IMR-90 (cell line): Measurements from ENCODE around the gene RAB6A. TPM values are rescaled to one million over a fixed set of nuclear protein-coding genes. Genes with fewer than 3 reads are reported as not detected.

Experiments used
- ATAC-seq: fragments of 200-7000 bp; cut with Tn5 transposase; 2 replicates; pipeline ENCODE4 v1.9.1; 2020; ENCODE audit warnings: low read depth, mild to moderate bottlenecking, moderate library complexity
- BruUV-seq: library from RNA; stranded (reverse); fragments of 400-500 nt; replicated peaks from 2 replicates; lab custom pipeline; 2021; lab: Mats Ljungman, UMichigan
- CTCF ChIA-PET: fragments of 300-600 bp; formaldehyde crosslinking; extraction: SDS; loops from one replicate; lab custom pipeline; 2021; ENCODE audit warnings: antibody characterized with exemption; lab: Yijun Ruan, JAX
- POLR2A ChIA-PET: fragments of 300-600 bp; sonication (Branson Sonifier 250); formaldehyde crosslinking; loops from one replicate; lab custom pipeline; 2022; ENCODE audit warnings: antibody characterized with exemption; ENCODE audit not compliant: unreplicated experiment; lab: Charles Lee
- DNase-seq: peaks from one replicate; pipeline ENCODE4 v3.0.0; 2013
- H2AFZ ChIP-seq: replicated peaks from 2 replicates; pipeline ENCODE3; 2013; ENCODE audit warnings: low read length, mild to moderate bottlenecking; ENCODE audit not compliant: poor library complexity
- H2AK5ac ChIP-seq: 2 replicates; pipeline ENCODE4 v1.6.1; 2013; ENCODE audit warnings: low read depth, low read length, inconsistent platforms
- H2AK9ac ChIP-seq: replicated peaks from 2 replicates; pipeline ENCODE3; 2013; ENCODE audit warnings: mild to moderate bottlenecking, low read depth, low read length, moderate library complexity; ENCODE audit not compliant: poor library complexity
- H2BK120ac ChIP-seq: 2 replicates; pipeline ENCODE4 v1.6.1; 2013; ENCODE audit warnings: low read depth, low read length, inconsistent platforms
- H2BK15ac ChIP-seq: 3 replicates; pipeline ENCODE4 v1.6.1; 2013; ENCODE audit warnings: low read depth, low read length, inconsistent platforms
- H2BK20ac ChIP-seq: 2 replicates; pipeline ENCODE4 v1.6.1; 2013; ENCODE audit warnings: low read depth, mild to moderate bottlenecking, inconsistent platforms, low read length, moderate library complexity
- H2BK5ac ChIP-seq: 2 replicates; pipeline ENCODE4 v1.6.1; 2013; ENCODE audit warnings: mild to moderate bottlenecking, low read depth, low read length, inconsistent platforms; ENCODE audit not compliant: poor library complexity, severe bottlenecking
- H3K14ac ChIP-seq: replicated peaks from 2 replicates; pipeline ENCODE4 v1.6.1; 2013; ENCODE audit warnings: low read depth, low read length, inconsistent platforms
- H3K18ac ChIP-seq: 2 replicates; pipeline ENCODE4 v1.6.1; 2013; ENCODE audit warnings: low read depth, low read length, control low read depth
- H3K23ac ChIP-seq: 2 replicates; pipeline ENCODE4 v1.6.1; 2013; ENCODE audit warnings: low read depth, low read length, inconsistent platforms
- H3K27ac ChIP-seq: 2 replicates; pipeline ENCODE4 v1.5.1; 2013; ENCODE audit warnings: mild to moderate bottlenecking, control low read depth, low read length; ENCODE audit not compliant: insufficient read depth
- H3K27me3 ChIP-seq: 2 replicates; pipeline ENCODE4 v1.6.1; 2013; ENCODE audit warnings: low read length; ENCODE audit not compliant: control insufficient read depth, insufficient read depth
- H3K36me3 ChIP-seq: 2 replicates; pipeline ENCODE4 v1.6.1; 2013; ENCODE audit warnings: low read length, mixed read lengths; ENCODE audit not compliant: control insufficient read depth, insufficient read depth
- H3K4ac ChIP-seq: 2 replicates; pipeline ENCODE4 v1.6.1; 2013; ENCODE audit warnings: low read depth, low read length, inconsistent platforms
- H3K4me1 ChIP-seq: 2 replicates; pipeline ENCODE4 v1.6.1; 2013; ENCODE audit warnings: low read length, mixed read lengths; ENCODE audit not compliant: control insufficient read depth, insufficient read depth
- H3K4me2 ChIP-seq: 2 replicates; pipeline ENCODE4 v1.6.1; 2013; ENCODE audit warnings: low read depth, mild to moderate bottlenecking, control low read depth, low read length, moderate library complexity
- H3K4me3 ChIP-seq: 2 replicates; pipeline ENCODE4 v1.5.1; 2013; ENCODE audit warnings: low read depth, mild to moderate bottlenecking, control low read depth, low read length, moderate library complexity; ENCODE audit not compliant: insufficient read depth
- H3K56ac ChIP-seq: 2 replicates; pipeline ENCODE4 v1.6.1; 2013; ENCODE audit warnings: low read length, inconsistent platforms; ENCODE audit not compliant: insufficient read depth; ENCODE audit errors: extremely low read depth
- H3K79me1 ChIP-seq, 2 experiments: 2 replicates each; pipeline ENCODE4 v1.6.1; 2013; ENCODE audit warnings: low read length in 2 of 2, inconsistent platforms in 1 of 2, low read depth in 1 of 2
- H3K9ac ChIP-seq: 2 replicates; pipeline ENCODE4 v1.6.1; 2013; ENCODE audit warnings: low read depth, low read length, control low read depth
- H3K9me1 ChIP-seq: 2 replicates; pipeline ENCODE4 v1.6.1; 2013; ENCODE audit warnings: low read length, inconsistent platforms; ENCODE audit not compliant: insufficient read depth
- H3K9me3 ChIP-seq: 2 replicates; pipeline ENCODE4 v1.6.1; 2013; ENCODE audit warnings: low read length; ENCODE audit not compliant: control insufficient read depth, insufficient read depth
- H4K20me1 ChIP-seq: 2 replicates; pipeline ENCODE4 v1.6.1; 2013; ENCODE audit warnings: low read length, inconsistent platforms; ENCODE audit not compliant: insufficient read depth
- H4K5ac ChIP-seq: 2 replicates; pipeline ENCODE4 v1.6.1; 2013; ENCODE audit warnings: mild to moderate bottlenecking, low read depth, low read length, control low read depth
- H4K8ac ChIP-seq, 2 experiments: 2 replicates each; pipeline ENCODE4 v1.6.1; 2013; ENCODE audit warnings: low read depth in 2 of 2, low read length in 2 of 2, control low read depth in 1 of 2, inconsistent platforms in 1 of 2
- H4K91ac ChIP-seq: 2 replicates; pipeline ENCODE4 v1.6.1; 2013; ENCODE audit warnings: low read depth, low read length, inconsistent platforms; ENCODE audit not compliant: insufficient read depth
- RCOR1 ChIP-seq: IDR thresholded peaks from 2 replicates; pipeline ENCODE4 v1.6.1; 2012; ENCODE audit warnings: mild to moderate bottlenecking, low read length, improper control_type of control experiment; ENCODE audit not compliant: insufficient replicate concordance
- SMC3 ChIP-seq: fragments of 150-350 bp; IDR thresholded peaks from 2 replicates; pipeline ENCODE4 v1.6.1; 2016; ENCODE audit warnings: low read depth, mild to moderate bottlenecking, antibody characterized with exemption, low read length, moderate library complexity
- WGBS, 2 experiments: methylation state at CpG; one replicate each; pipeline versions ENCODE4 v1.1.5 to v1.1.7; 2013; ENCODE audit warnings: missing lambda C conversion rate in 2 of 2; ENCODE audit not compliant: insufficient read length in 1 of 2; ENCODE audit errors: extremely low coverage in 2 of 2; 5-methylcytosine and 5-hydroxymethylcytosine counted together
- dilution Hi-C: fragments of 300-500 bp; cut with HindIII; formaldehyde crosslinking; loops from one replicate; pipeline ENCODE4 v1.14.3; 2018; ENCODE audit warnings: low sequenced_read_pairs; ENCODE audit not compliant: unreplicated experiment
- in situ Hi-C: fragments of 300-500 bp; cut with MboI; formaldehyde crosslinking; loops from 3 replicates; pipeline ENCODE4 v1.14.3; 2019; ENCODE audit warnings: low sequenced_read_pairs, inconsistent platforms, mixed read lengths
- intact Hi-C: fragments of 100-400 bp; cut with micrococcal nuclease; formaldehyde crosslinking; loops from 2 replicates; pipeline ENCODE4 v1.10.0; 2022
- polyA plus RNA-seq, 3 experiments: library from polyadenylated mRNA; depleted of rRNA; stranded (reverse); fragments of >200 nt; gene quantifications; 2 replicates each; pipeline ENCODE4 v1.2.3, GENCODE V29; 2012; ENCODE audit warnings: low replicate concordance in 1 of 3
- total RNA-seq: library from RNA; depleted of rRNA; stranded (reverse); fragments of >200 nt; gene quantifications from 2 replicates; pipeline ENCODE4 v1.2.3, GENCODE V29; 2012

The RAB6A gene
- total and polyA plus RNA-seq, 2 of the 4 experiments (the other 2 are of a cell fraction): 65.5 to 81.0 TPM

DNA sequence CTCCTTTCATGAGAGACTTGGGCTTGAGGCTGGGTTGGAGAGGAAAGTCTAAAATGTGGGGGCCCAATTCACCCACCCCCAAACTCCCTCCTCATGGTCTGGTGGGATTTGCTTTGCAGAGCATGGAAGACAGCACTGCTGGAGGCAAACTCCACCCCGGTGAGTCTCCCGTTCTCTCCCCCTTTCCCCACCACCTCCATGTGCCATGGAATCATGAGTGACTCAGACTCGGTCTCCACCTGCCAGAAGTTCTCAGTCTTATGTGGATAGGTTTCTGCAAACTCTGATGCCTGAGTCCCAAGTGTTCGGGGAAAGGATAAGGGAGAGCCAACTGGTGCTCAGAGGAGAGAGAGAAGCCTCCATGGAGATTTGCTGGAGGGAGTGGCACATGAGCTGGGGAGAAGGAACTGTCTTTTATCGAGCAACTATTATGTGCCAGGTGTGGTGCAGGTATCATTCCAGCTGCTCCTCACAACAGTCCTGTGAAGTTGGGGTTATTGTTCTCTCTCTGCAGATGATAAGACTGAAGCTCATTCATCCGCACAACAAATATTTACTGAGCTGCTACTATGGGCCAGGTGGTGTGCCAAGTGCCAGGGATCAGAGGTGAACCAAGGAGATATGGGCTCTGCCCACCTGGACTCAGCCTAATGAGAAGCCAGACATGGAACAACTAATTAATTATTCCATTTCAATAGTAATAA lies 107.9 kb downstream of the RAB6A start:
- no peak overlapping the region for H3K9ac ChIP-seq
- BruUV-seq: no TSS peak
- H3K27me3 ChIP-seq: peaks cover 15% of the 10 kb centered on the region; the same call in 1 of the 2 replicates
- DNase-seq: peak; percentile 10
- no peak overlapping the region for H3K18ac ChIP-seq
- no peak overlapping the region for H3K27ac ChIP-seq
- no peak for ATAC-seq
- H3K56ac ChIP-seq: no peak overlapping the region
- H3K4me1 ChIP-seq: no peaks in the 10 kb centered on the region
- dilution Hi-C loops (no loop called here), in situ Hi-C loops (no loop called here), intact Hi-C loops (no loop called here)
- no peaks in the 10 kb centered on the region for H3K9me3 ChIP-seq
- H3K23ac ChIP-seq: no peak overlapping the region
- no peak overlapping the region for H2BK15ac ChIP-seq
- no peak overlapping the region for H4K91ac ChIP-seq
- H2BK20ac ChIP-seq: no peak overlapping the region
- H2AFZ ChIP-seq: peak overlapping the region; percentile 32
- no peak overlapping the region for H2BK120ac ChIP-seq
- H4K5ac ChIP-seq: no peak overlapping the region
- no peak overlapping the region for H4K8ac ChIP-seq
- H3K4me3 ChIP-seq: no peak overlapping the region
- WGBS, 2 experiments: 60% methylated on average over 1 of the region's 6 CpGs; no CpG with 5 or more reads in 1 of the 2 experiments
- H2BK5ac ChIP-seq: no peak overlapping the region
- H2AK5ac ChIP-seq: no peak overlapping the region
- H3K79me1 ChIP-seq: no peaks in the 10 kb centered on the region
- ChIA-PET CTCF (interaction anchor here (0.6 to 1.4 kb wide), 2 partner anchors 12 to 27 kb away, joined by 3 to 4 read pairs; no protein-coding TSS in a partner anchor), POLR2A (no interaction called here)
- no peak overlapping the region for H2AK9ac ChIP-seq
- H3K36me3 ChIP-seq: no peaks in the 10 kb centered on the region
- peaks cover 5% of the 10 kb centered on the region for H3K9me1 ChIP-seq
- H3K4me2 ChIP-seq: no peak overlapping the region
- no peaks in the 10 kb centered on the region for H4K20me1 ChIP-seq
- H3K4ac ChIP-seq: no peak overlapping the region
- H3K14ac ChIP-seq: no peak overlapping the region
- TF ChIP-seq SMC3: no peak
- TF ChIP-seq RCOR1: no peak
